Measurements from ENCODE around the gene VPS8.

The VPS8 gene

GRCh38 chr3:184783319-184783718 lies 28.6 kb upstream of the VPS8 start:
- no peak for DNase-seq

GRCh38 chr3:184784731-184785500 lies 27.1 kb upstream of the VPS8 start:
- no peak for DNase-seq

GRCh38 chr3:184785890-184786279 lies 26.1 kb upstream of the VPS8 start:
- DNase-seq: no peak

GRCh38 chr3:184786280-184786941 lies 25.6 kb upstream of the VPS8 start:
- no peak for DNase-seq

- no peak for DNase-seq
These were observed 23.2 kb upstream of the VPS8 start for GRCh38 chr3:184788751-184789150.

- no peak for DNase-seq
These were observed 22.5 kb upstream of the VPS8 start for GRCh38 chr3:184789314-184789998.

GRCh38 chr3:184791171-184791570 lies 20.8 kb upstream of the VPS8 start:
- no peak for DNase-seq

- no peak for DNase-seq
These were observed 16.3 kb upstream of the VPS8 start for GRCh38 chr3:184795522-184796190.

- DNase-seq: no peak
These were observed 15.4 kb upstream of the VPS8 start for GRCh38 chr3:184796551-184796950.

- DNase-seq: no peak
These were observed 15.0 kb upstream of the VPS8 start for GRCh38 chr3:184796954-184797353.

GRCh38 chr3:184798120-184798519 lies 13.8 kb upstream of the VPS8 start:
- DNase-seq: no peak

GRCh38 chr3:184800349-184800930 lies 11.5 kb upstream of the VPS8 start:
- DNase-seq: no peak

GRCh38 chr3:184801241-184801785 lies 10.7 kb upstream of the VPS8 start:
- DNase-seq: no peak

GRCh38 chr3:184802150-184802549 lies 9.8 kb upstream of the VPS8 start:
- DNase-seq: no peak

GRCh38 chr3:184804801-184805200 lies 7.2 kb upstream of the VPS8 start:
- DNase-seq: no peak

- DNase-seq: no peak
These were observed 6.5 kb upstream of the VPS8 start for GRCh38 chr3:184805351-184806038.

- DNase-seq: no peak
These were observed 5.2 kb upstream of the VPS8 start for GRCh38 chr3:184806567-184807271.

GRCh38 chr3:184807549-184807948 lies 4.4 kb upstream of the VPS8 start:
- DNase-seq: no peak

GRCh38 chr3:184808021-184808420 lies 3.9 kb upstream of the VPS8 start:
- no peak for DNase-seq

GRCh38 chr3:184810146-184810545 lies 1.8 kb upstream of the VPS8 start:
- no peak for DNase-seq

GRCh38 chr3:184811034-184811433 lies 932 bp upstream of the VPS8 start:
- no peak for DNase-seq

- no peak for DNase-seq
These were observed 335 bp upstream of the VPS8 start for GRCh38 chr3:184811663-184811998.
